DOHH2 (cell line): ENCODE measurements around the gene RGL3.

Source experiments
- H3F3A ChIP-seq: fragments of 200-600 bp; sonication (generic), shearing (Covaris generic); 2 replicates; pipeline ENCODE4 v1.6.0; 2016; ENCODE audit warnings: antibody characterized with exemption, mild to moderate bottlenecking; ENCODE audit not compliant: control insufficient read depth, insufficient read depth
- H3K27ac ChIP-seq: fragments of 200-600 bp; sonication (generic); 2 replicates; pipeline ENCODE4 v1.5.1; 2014; ENCODE audit warnings: low read depth, mild to moderate bottlenecking, low read length, moderate library complexity
- H3K27me3 ChIP-seq: fragments of 200-600 bp; sonication (generic); 2 replicates; pipeline ENCODE4 v1.6.1; 2014; ENCODE audit warnings: mild to moderate bottlenecking, low read length, mixed read lengths; ENCODE audit not compliant: control insufficient read depth
- H3K36me3 ChIP-seq: fragments of 200-600 bp; sonication (generic); 2 replicates; pipeline ENCODE4 v1.6.1; 2014; ENCODE audit warnings: mild to moderate bottlenecking, low read length, moderate library complexity, mixed read lengths; ENCODE audit not compliant: control insufficient read depth
- H3K4me1 ChIP-seq: fragments of 200-600 bp; sonication (generic); 2 replicates; pipeline ENCODE4 v1.6.1; 2014; ENCODE audit warnings: mild to moderate bottlenecking, low read length, mixed read lengths; ENCODE audit not compliant: control insufficient read depth
- H3K4me2 ChIP-seq: fragments of 200-600 bp; sonication (generic); 2 replicates; pipeline ENCODE4 v1.6.0; 2014; ENCODE audit warnings: mild to moderate bottlenecking, low read length, moderate library complexity
- H3K4me3 ChIP-seq: fragments of 200-600 bp; sonication (generic); 2 replicates; pipeline ENCODE4 v1.5.1; 2014; ENCODE audit warnings: mild to moderate bottlenecking, low read length, mixed read lengths
- H3K79me2 ChIP-seq: fragments of 200-600 bp; sonication (generic); 2 replicates; pipeline ENCODE4 v1.6.1; 2014; ENCODE audit warnings: mild to moderate bottlenecking, low read length, mixed read lengths; ENCODE audit not compliant: control insufficient read depth
- H3K9me2 ChIP-seq: fragments of 200-600 bp; sonication (generic); replicated peaks from 2 replicates; pipeline ENCODE4 v1.6.1; 2014; ENCODE audit warnings: mild to moderate bottlenecking, low read length, mixed read lengths; ENCODE audit not compliant: control insufficient read depth
- H3K9me3 ChIP-seq: fragments of 200-600 bp; sonication (generic); 2 replicates; pipeline ENCODE4 v1.6.1; 2014; ENCODE audit warnings: antibody characterized with exemption, low read length, mixed read lengths; ENCODE audit not compliant: control insufficient read depth, insufficient read depth
- H4K20me1 ChIP-seq: fragments of 200-600 bp; sonication (generic); 2 replicates; pipeline ENCODE4 v1.6.0; 2014; ENCODE audit warnings: low read depth, mild to moderate bottlenecking, antibody characterized with exemption, low read length, moderate library complexity; ENCODE audit not compliant: control insufficient read depth, insufficient read depth
- CTCF ChIP-seq: fragments of 200-600 bp; sonication (generic); IDR thresholded peaks from one replicate; pipeline ENCODE4 v1.5.1; 2014; ENCODE audit warnings: antibody characterized with exemption, mild to moderate bottlenecking, low read depth, low read length; ENCODE audit not compliant: poor library complexity, severe bottlenecking
- EZH2phosphoT487 ChIP-seq: fragments of 200-600 bp; sonication (generic); IDR thresholded peaks from 2 replicates; pipeline ENCODE4 v1.6.1; 2017; ENCODE audit warnings: borderline replicate concordance, mild to moderate bottlenecking, antibody characterized with exemption, low read length, moderate library complexity, mixed read lengths

The RGL3 gene

DNA sequence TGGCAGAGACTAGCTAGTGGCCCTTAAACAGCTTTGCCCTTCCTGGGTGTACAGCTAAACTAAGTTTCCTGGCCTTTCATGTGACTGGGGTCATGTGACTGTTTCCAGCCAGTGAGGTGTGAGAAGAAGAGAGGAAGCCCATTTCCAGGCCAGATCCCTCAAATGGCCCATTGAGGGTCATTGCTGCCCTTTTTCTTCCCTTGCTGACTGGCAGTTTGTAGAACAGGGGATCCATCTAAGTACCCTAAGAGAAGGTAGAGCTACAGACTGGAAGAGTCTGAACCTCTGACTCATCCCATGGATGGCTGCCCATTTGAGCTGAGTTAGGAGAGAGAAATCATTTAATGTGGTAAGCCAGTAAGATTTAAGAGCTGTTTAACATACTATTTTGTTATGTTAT, 41.9 kb downstream of the RGL3 start:
- no peaks in the 10 kb centered on the region for H3K9me2 ChIP-seq
- TF ChIP-seq CTCF (no peak), EZH2phosphoT487 (no peak)
- peak overlapping the region; percentile 99 for H3K4me2 ChIP-seq
- H4K20me1 ChIP-seq, result no peaks in the 10 kb centered on the region
- H3K79me2 ChIP-seq, result peaks cover 57% of the 10 kb centered on the region
- peaks cover 19% of the 10 kb centered on the region for H3F3A ChIP-seq
- peaks cover 61% of the 10 kb centered on the region for H3K4me1 ChIP-seq
- no peaks in the 10 kb centered on the region for H3K27me3 ChIP-seq
- peaks cover 33% of the 10 kb centered on the region for H3K36me3 ChIP-seq
- peak overlapping the region; percentile 64 for H3K27ac ChIP-seq
- H3K4me3 ChIP-seq, result peak overlapping the region; percentile 94
- no peaks in the 10 kb centered on the region for H3K9me3 ChIP-seq

DNA sequence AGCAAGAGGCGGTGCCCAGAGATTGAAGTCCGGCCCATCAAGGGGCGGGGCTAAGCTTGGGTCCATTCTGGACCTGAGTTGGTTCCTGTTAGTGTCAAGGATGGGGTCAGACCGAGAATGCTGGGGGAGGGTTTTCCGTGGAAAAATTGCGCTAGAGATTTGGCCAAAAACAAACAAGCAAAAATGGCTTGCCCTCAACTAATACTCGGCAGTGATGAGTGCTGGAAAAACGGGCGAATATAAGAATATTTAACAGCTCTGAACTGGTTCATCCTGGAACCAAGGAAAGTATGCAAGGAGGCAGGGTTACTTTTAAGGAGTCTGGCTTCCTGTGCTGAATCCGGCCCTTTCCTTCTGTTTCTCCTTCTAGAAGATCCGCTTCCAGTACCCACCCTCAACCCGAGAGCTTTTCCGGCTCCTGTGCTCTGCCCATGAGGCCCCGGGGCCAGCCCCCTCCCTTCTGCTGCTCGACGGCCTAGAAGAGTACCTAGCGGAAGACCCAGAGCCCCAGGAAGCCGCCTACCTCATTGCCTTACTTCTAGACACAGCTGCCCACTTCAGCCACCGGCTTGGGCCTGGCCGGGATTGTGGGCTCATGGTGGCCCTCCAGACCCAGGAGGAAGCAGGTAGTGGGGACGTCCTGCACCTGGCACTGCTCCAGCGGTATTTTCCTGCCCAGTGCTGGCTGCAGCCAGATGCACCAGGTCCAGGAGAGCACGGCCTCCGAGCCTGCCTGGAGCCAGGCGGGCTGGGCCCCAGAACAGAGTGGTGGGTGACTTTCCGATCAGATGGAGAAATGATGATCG, 43.8 kb downstream of the RGL3 start:
- Histone ChIP-seq H3K4me2 (peak overlapping the region; percentile 99), H3K27me3 (no peaks in the 10 kb centered on the region), H3K4me1 (peaks cover 52% of the 10 kb centered on the region), H3K9me3 (no peaks in the 10 kb centered on the region), H3K36me3 (peaks cover 28% of the 10 kb centered on the region), H3K27ac (peak overlapping the region; percentile 86), H3K79me2 (peaks cover 54% of the 10 kb centered on the region), H3K4me3 (peak overlapping the region; percentile 94), H3F3A (peaks cover 16% of the 10 kb centered on the region), H4K20me1 (no peaks in the 10 kb centered on the region), H3K9me2 (no peaks in the 10 kb centered on the region)
- no peak for TF ChIP-seq CTCF
- no peak for TF ChIP-seq EZH2phosphoT487

- TF ChIP-seq EZH2phosphoT487 (no peak), CTCF (no peak)
- Histone ChIP-seq H3K36me3 (peaks cover 28% of the 10 kb centered on the region), H3K4me3 (peak within 1 kb of the TSS; percentile 94), H3K4me1 (peaks cover 44% of the 10 kb centered on the region), H3K9me3 (no peaks in the 10 kb centered on the region), H3K4me2 (peak within 1 kb of the TSS; percentile 99), H3K27me3 (no peaks in the 10 kb centered on the region), H4K20me1 (no peaks in the 10 kb centered on the region), H3K9me2 (no peaks in the 10 kb centered on the region), H3K27ac (peak within 1 kb of the TSS; percentile 86), H3K79me2 (peaks cover 46% of the 10 kb centered on the region), H3F3A (peaks cover 14% of the 10 kb centered on the region)
These were observed 44.5 kb downstream of the RGL3 start, which contains the start of gene SWSAP1 for GRCh38 chr19:11374433-11375142. Gene SWSAP1, plus strand, starts transcription at chr19:11374666. Its CDS starts 15 bp downstream, at chr19:11374681.
